SK-N-SH (cell line): ENCODE results near the gene GTF2H4. TPM values are rescaled to one million over a fixed set of nuclear protein-coding genes. Genes with fewer than 3 reads are reported as not detected.

ENCODE experiments used
- CTCF ChIA-PET: fragments of 300-600, 350-600 bp; formaldehyde crosslinking; extraction: SDS; loops from one replicate; lab custom pipeline; 2021; lab: Yijun Ruan, JAX
- POLR2A ChIA-PET: fragments of 350-600 bp; sonication (Branson Sonifier 250); formaldehyde crosslinking; extraction: SDS; loops from one replicate; lab custom pipeline; 2020; ENCODE audit warnings: antibody characterized with exemption, inconsistent platforms; lab: Yijun Ruan, JAX
- DNase-seq: peaks from one replicate; pipeline ENCODE4 v3.0.0; 2012
- H2AFZ ChIP-seq: fragments of 200-600 bp; sonication (generic); 2 replicates; pipeline ENCODE4 v1.8.1; 2016; ENCODE audit warnings: antibody characterized with exemption, mild to moderate bottlenecking, low read depth
- H3F3A ChIP-seq: fragments of 200-600 bp; sonication (generic); replicated peaks from 2 replicates; pipeline ENCODE3; 2016; ENCODE audit warnings: antibody characterized with exemption, mild to moderate bottlenecking; ENCODE audit not compliant: insufficient read depth
- H3K27ac ChIP-seq, 2 experiments: fragments of 200-500 bp in 1 of 2; fragments of 200-600 bp in 1 of 2; sonication (Bioruptor generic) in 1 of 2; sonication (generic), shearing (Covaris generic) in 1 of 2; 2 replicates each; pipeline versions ENCODE4 v1.5.1 to v1.6.1; 2014 to 2016; ENCODE audit warnings: low read depth in 2 of 2, inconsistent platforms in 1 of 2, low read length in 1 of 2, mild to moderate bottlenecking in 1 of 2, mixed read lengths in 1 of 2
- H3K27me3 ChIP-seq: fragments of 200-600 bp; sonication (generic), shearing (Covaris generic); 2 replicates; pipeline ENCODE4 v1.6.1; 2016; ENCODE audit warnings: mixed run types; ENCODE audit not compliant: insufficient read depth
- H3K36me3 ChIP-seq, 2 experiments: fragments of 200-500 bp in 1 of 2; fragments of 200-600 bp in 1 of 2; sonication (Bioruptor generic) in 1 of 2; sonication (generic) in 1 of 2; replicated peaks in 1 of 2; 2 replicates each; pipeline versions ENCODE3 to v1.5.1; 2014 to 2016; ENCODE audit warnings: low read length in 1 of 2, mild to moderate bottlenecking in 1 of 2; ENCODE audit not compliant: insufficient read depth in 2 of 2, control insufficient read depth in 1 of 2
- H3K4me1 ChIP-seq, 2 experiments: fragments of 200-500 bp in 1 of 2; fragments of 200-600 bp in 1 of 2; sonication (Bioruptor generic) in 1 of 2; sonication (generic), shearing (Covaris generic) in 1 of 2; 2 replicates each; pipeline versions ENCODE4 v1.5.1 to v1.6.1; 2014 to 2016; ENCODE audit warnings: low read depth in 1 of 2, low read length in 1 of 2, mixed run types in 1 of 2; ENCODE audit not compliant: insufficient read depth in 2 of 2, control insufficient read depth in 1 of 2
- H3K4me2 ChIP-seq: fragments of 200-600 bp; sonication (generic), shearing (Covaris generic); 2 replicates; pipeline ENCODE4 v1.6.1; 2017; ENCODE audit warnings: mixed run types
- H3K4me3 ChIP-seq, 2 experiments: fragments of 200-500 bp in 1 of 2; fragments of 200-600 bp in 1 of 2; sonication (Bioruptor generic) in 1 of 2; sonication (generic), shearing (Covaris generic) in 1 of 2; 2 replicates each; pipeline versions ENCODE4 v1.5.1 to v1.8.1; 2014 to 2016; ENCODE audit warnings: low read depth in 2 of 2, inconsistent platforms in 1 of 2, low read length in 1 of 2, mild to moderate bottlenecking in 1 of 2, mixed read lengths in 1 of 2, moderate library complexity in 1 of 2
- H3K79me2 ChIP-seq: fragments of 200-600 bp; sonication (generic); 2 replicates; pipeline ENCODE4 v1.8.1; 2017; ENCODE audit warnings: mild to moderate bottlenecking; ENCODE audit not compliant: insufficient read depth
- H3K9ac ChIP-seq: fragments of 200-600 bp; sonication (generic); 2 replicates; pipeline ENCODE4 v1.6.1; 2017; ENCODE audit warnings: mixed run types
- H3K9me2 ChIP-seq: fragments of 200-600 bp; sonication (generic); 2 replicates; pipeline ENCODE4 v1.6.1; 2017; ENCODE audit warnings: mixed run types
- H3K9me3 ChIP-seq: fragments of 200-600 bp; sonication (generic); 2 replicates; pipeline ENCODE4 v1.6.1; 2017; ENCODE audit warnings: mixed run types, mild to moderate bottlenecking, moderate library complexity
- H4K20me1 ChIP-seq: fragments of 200-600 bp; sonication (generic); 2 replicates; pipeline ENCODE4 v1.6.1; 2017; ENCODE audit warnings: mild to moderate bottlenecking, mixed run types; ENCODE audit not compliant: insufficient read depth
- ELF1 ChIP-seq: IDR thresholded peaks from 2 replicates; pipeline ENCODE4 v1.4.0; 2012
- FOSL2 ChIP-seq: IDR thresholded peaks from 2 replicates; pipeline ENCODE4 v1.4.0; 2012; ENCODE audit warnings: low read depth, mild to moderate bottlenecking, moderate library complexity, borderline replicate concordance
- FOXM1 ChIP-seq: IDR thresholded peaks from 2 replicates; pipeline ENCODE4 v1.4.0; 2012; ENCODE audit warnings: low read depth, mild to moderate bottlenecking
- NRF1 ChIP-seq: IDR thresholded peaks from 2 replicates; pipeline ENCODE4 v1.6.1; 2012; ENCODE audit warnings: low read depth, mild to moderate bottlenecking, low read length
- POLR2AphosphoS5 ChIP-seq: IDR thresholded peaks from 2 replicates; pipeline ENCODE4 v1.6.1; 2012; ENCODE audit warnings: low read depth, low read length
- RAD21 ChIP-seq: IDR thresholded peaks from 2 replicates; pipeline ENCODE4 v1.6.1; 2012; ENCODE audit warnings: mild to moderate bottlenecking, low read length
- RCOR1 ChIP-seq: fragments of 150-350 bp; IDR thresholded peaks from 2 replicates; pipeline ENCODE4 v1.6.1; 2017; ENCODE audit warnings: antibody characterized with exemption, low read length
- RFX5 ChIP-seq: IDR thresholded peaks from 2 replicates; pipeline ENCODE4 v1.6.1; 2012; ENCODE audit warnings: mild to moderate bottlenecking, improper control_type of control experiment, low read length
- RXRA ChIP-seq: IDR thresholded peaks from 2 replicates; pipeline ENCODE4 v1.4.0; 2012; ENCODE audit warnings: low read depth, mild to moderate bottlenecking, borderline replicate concordance
- SMC3 ChIP-seq: IDR thresholded peaks from 2 replicates; pipeline ENCODE4 v1.6.1; 2012; ENCODE audit warnings: low read depth, low read length, improper control_type of control experiment
- TAF1 ChIP-seq: IDR thresholded peaks from 2 replicates; pipeline ENCODE4 v1.6.1; 2012; ENCODE audit warnings: low read depth, mild to moderate bottlenecking, low read length, moderate library complexity, borderline replicate concordance
- TCF12 ChIP-seq: IDR thresholded peaks from 2 replicates; pipeline ENCODE4 v1.4.0; 2012
- YY1 ChIP-seq: IDR thresholded peaks from 2 replicates; pipeline ENCODE4 v1.4.0; 2012; ENCODE audit warnings: low read depth, mild to moderate bottlenecking
- polyA plus RNA-seq, 3 experiments: library from polyadenylated mRNA; depleted of rRNA; stranded (reverse); fragments of >200 nt; gene quantifications; 2 replicates each; pipeline ENCODE4 v1.2.3, GENCODE V29; 2012
- TF ChIP-seq, protein P1 (sequence below): fragments of 150-350 bp; IDR thresholded peaks from 2 replicates; pipeline ENCODE4 v1.6.1; 2017; ENCODE audit warnings: antibody characterized with exemption, low read length, low read depth, borderline replicate concordance
- TF ChIP-seq, protein P2 (sequence below): fragments of 150-350 bp; IDR thresholded peaks from 2 replicates; pipeline ENCODE4 v1.6.1; 2016; ENCODE audit warnings: mild to moderate bottlenecking, low read depth, low read length
- TF ChIP-seq, protein P3 (sequence below): IDR thresholded peaks from 2 replicates; pipeline ENCODE4 v1.4.0; 2012; ENCODE audit warnings: low read depth, borderline replicate concordance
- TF ChIP-seq, protein P4 (sequence below): fragments of 200-600 bp; sonication (generic); IDR thresholded peaks from 2 replicates; pipeline ENCODE4 v1.6.1; 2017; ENCODE audit warnings: antibody characterized with exemption, mild to moderate bottlenecking, moderate library complexity
- TF ChIP-seq, protein P5 (sequence below): IDR thresholded peaks from 2 replicates; pipeline ENCODE4 v1.4.0; 2012; ENCODE audit warnings: low read depth, borderline replicate concordance

GTF2H4 gene
- polyA plus RNA-seq, 1 of the 3 experiments (the other 2 are of a cell fraction) = 30.7 TPM

DNA sequence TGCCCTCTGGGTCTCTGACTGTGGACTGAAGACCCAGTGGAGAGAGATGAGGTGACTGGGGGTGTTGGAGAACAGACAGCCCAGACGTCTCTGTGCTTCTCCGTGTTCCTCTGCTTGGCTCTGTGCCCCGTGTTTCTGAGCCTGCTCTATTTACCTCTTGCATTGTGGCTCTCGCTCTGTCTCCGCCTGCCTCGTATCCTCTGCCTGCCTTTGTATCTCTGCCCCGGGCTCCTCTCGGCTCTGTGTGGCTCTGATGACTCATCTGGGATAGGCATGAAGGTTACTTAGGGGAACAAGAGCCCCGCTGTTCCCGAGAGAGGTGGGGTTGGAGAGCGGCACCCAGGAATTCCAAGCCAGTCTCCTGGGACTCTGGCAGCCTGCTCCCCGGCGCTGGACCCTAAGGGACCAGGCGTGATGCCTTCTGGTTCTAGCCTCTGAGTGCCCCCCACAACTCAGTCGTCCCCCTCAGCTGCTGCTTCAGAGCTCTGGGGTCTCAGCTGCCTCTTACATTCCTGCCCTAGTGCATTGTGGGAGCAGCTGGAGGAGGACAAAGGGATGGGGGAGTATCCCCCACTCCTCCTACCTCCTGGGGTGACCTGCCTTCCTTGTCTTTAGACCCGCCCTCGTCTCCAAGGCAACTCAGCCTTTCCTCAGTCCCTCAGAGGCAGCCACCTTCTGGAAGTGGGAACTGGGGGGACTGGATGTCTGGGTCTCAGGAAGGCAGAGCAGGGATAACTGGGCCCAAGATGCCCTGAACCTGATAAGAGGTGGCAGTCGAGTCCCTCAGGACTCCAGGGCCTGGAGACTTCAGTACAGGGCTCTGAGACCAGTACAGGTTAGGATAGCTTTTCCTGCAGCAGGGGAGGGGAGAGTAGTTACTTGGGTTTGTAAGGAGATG, 21.8 kb upstream of the GTF2H4 start (continued):
- TF ChIP-seq, protein P1, sequence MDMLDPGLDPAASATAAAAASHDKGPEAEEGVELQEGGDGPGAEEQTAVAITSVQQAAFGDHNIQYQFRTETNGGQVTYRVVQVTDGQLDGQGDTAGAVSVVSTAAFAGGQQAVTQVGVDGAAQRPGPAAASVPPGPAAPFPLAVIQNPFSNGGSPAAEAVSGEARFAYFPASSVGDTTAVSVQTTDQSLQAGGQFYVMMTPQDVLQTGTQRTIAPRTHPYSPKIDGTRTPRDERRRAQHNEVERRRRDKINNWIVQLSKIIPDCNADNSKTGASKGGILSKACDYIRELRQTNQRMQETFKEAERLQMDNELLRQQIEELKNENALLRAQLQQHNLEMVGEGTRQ = no peak
- TF ChIP-seq, protein P2, sequence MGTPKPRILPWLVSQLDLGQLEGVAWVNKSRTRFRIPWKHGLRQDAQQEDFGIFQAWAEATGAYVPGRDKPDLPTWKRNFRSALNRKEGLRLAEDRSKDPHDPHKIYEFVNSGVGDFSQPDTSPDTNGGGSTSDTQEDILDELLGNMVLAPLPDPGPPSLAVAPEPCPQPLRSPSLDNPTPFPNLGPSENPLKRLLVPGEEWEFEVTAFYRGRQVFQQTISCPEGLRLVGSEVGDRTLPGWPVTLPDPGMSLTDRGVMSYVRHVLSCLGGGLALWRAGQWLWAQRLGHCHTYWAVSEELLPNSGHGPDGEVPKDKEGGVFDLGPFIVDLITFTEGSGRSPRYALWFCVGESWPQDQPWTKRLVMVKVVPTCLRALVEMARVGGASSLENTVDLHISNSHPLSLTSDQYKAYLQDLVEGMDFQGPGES = no peak
- TF ChIP-seq POLR2AphosphoS5 = 0 out of 2 replicates have a peak, but pooled peaks have one; percentile 30
- no peak; the same call in 1 of the 2 replicates for TF ChIP-seq RXRA
- TF ChIP-seq RCOR1 = no peak
- TF ChIP-seq, protein P3, sequence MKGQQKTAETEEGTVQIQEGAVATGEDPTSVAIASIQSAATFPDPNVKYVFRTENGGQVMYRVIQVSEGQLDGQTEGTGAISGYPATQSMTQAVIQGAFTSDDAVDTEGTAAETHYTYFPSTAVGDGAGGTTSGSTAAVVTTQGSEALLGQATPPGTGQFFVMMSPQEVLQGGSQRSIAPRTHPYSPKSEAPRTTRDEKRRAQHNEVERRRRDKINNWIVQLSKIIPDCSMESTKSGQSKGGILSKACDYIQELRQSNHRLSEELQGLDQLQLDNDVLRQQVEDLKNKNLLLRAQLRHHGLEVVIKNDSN = no peak
- TF ChIP-seq NRF1 = no peak
- TF ChIP-seq, protein P4, sequence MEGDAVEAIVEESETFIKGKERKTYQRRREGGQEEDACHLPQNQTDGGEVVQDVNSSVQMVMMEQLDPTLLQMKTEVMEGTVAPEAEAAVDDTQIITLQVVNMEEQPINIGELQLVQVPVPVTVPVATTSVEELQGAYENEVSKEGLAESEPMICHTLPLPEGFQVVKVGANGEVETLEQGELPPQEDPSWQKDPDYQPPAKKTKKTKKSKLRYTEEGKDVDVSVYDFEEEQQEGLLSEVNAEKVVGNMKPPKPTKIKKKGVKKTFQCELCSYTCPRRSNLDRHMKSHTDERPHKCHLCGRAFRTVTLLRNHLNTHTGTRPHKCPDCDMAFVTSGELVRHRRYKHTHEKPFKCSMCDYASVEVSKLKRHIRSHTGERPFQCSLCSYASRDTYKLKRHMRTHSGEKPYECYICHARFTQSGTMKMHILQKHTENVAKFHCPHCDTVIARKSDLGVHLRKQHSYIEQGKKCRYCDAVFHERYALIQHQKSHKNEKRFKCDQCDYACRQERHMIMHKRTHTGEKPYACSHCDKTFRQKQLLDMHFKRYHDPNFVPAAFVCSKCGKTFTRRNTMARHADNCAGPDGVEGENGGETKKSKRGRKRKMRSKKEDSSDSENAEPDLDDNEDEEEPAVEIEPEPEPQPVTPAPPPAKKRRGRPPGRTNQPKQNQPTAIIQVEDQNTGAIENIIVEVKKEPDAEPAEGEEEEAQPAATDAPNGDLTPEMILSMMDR = no peak
- peak; percentile 89; the same call in 1 of the 2 replicates for TF ChIP-seq FOSL2
- TF ChIP-seq ELF1 = no peak
- TF ChIP-seq FOXM1 = no peak
- TF ChIP-seq SMC3 = no peak
- TF ChIP-seq TCF12 = peak; percentile 52
- TF ChIP-seq RAD21 = no peak
- TF ChIP-seq RFX5 = no peak
- peak; percentile 20; the same call in 1 of the 2 replicates for TF ChIP-seq YY1
- TF ChIP-seq TAF1 = peak; percentile 46

DNA sequence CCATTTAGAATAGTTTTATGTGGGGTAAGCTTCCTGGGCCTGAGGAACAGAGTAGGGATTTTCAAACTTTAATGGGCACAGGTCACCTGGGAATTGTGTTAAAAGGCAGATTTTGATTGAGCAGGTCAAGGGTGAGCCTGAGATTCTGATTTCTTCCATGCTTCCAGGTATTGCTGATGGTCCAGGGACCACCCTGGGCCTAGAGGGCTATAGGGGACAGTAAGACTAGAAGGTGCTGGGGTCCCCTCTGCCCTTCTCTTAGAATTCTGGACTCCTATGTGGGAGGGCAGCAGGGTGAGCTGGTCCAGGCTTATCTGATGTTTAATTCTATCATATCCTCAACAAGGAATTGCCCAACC, 21.1 kb upstream of the GTF2H4 start:
- Histone ChIP-seq H3K27me3 (no peaks in the 10 kb centered on the region), H3F3A (peaks cover 16% of the 10 kb centered on the region), H4K20me1 (no peaks in the 10 kb centered on the region), H3K9me3 (no peaks in the 10 kb centered on the region), H2AFZ (no peak overlapping the region), H3K27ac (peak overlapping the region; percentile 60 to 83), H3K4me3 (no peak overlapping the region; a peak in 1 of 4 replicates), H3K4me2 (peak overlapping the region; percentile 99), H3K4me1 (peaks cover 20 to 33% of the 10 kb centered on the region in 2 experiments; a peak in 3 of 4 replicates), H3K9me2 (no peaks in the 10 kb centered on the region), H3K36me3 (peaks cover 0 to 17% of the 10 kb centered on the region in 2 experiments), H3K79me2 (peaks cover 62% of the 10 kb centered on the region), H3K9ac (peak overlapping the region; percentile 71)
- POLR2A ChIA-PET = no interaction called here
- CTCF ChIA-PET = interaction anchor here (0.6 to 1.8 kb wide), 4 partner anchors 9 to 59 kb away, joined by 3 to 5 read pairs (median 4); no protein-coding TSS in a partner anchor
- peak; percentile 16 for DNase-seq
- TF ChIP-seq, protein P5, sequence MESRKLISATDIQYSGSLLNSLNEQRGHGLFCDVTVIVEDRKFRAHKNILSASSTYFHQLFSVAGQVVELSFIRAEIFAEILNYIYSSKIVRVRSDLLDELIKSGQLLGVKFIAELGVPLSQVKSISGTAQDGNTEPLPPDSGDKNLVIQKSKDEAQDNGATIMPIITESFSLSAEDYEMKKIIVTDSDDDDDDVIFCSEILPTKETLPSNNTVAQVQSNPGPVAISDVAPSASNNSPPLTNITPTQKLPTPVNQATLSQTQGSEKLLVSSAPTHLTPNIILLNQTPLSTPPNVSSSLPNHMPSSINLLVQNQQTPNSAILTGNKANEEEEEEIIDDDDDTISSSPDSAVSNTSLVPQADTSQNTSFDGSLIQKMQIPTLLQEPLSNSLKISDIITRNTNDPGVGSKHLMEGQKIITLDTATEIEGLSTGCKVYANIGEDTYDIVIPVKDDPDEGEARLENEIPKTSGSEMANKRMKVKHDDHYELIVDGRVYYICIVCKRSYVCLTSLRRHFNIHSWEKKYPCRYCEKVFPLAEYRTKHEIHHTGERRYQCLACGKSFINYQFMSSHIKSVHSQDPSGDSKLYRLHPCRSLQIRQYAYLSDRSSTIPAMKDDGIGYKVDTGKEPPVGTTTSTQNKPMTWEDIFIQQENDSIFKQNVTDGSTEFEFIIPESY = no peak
- TF ChIP-seq FOSL2 (no peak), RFX5 (no peak)
- TF ChIP-seq, protein P2 = no peak
- TF ChIP-seq, protein P3 = no peak
